IPS-18c (cell line): ENCODE measurements around the gene MSS51.
"Not testable (repeated sequence)": the region's sequence is repeated elsewhere in the genome, so short reads cannot be mapped to it uniquely, and the experiment has no call there.

Experiments used
- H3K4me3 ChIP-seq: 2 replicates; pipeline ENCODE4 v1.7.0; 2013; ENCODE audit warnings: low read depth, mild to moderate bottlenecking, low read length, moderate library complexity; ENCODE audit not compliant: insufficient read depth
- H3K9me3 ChIP-seq: one replicate; pipeline ENCODE4 v1.6.1; 2013; ENCODE audit warnings: mild to moderate bottlenecking, low read length, moderate library complexity; ENCODE audit not compliant: control insufficient read depth, insufficient read depth

Gene MSS51

GRCh38 chr10:73426318-73426717 lies 7.0 kb downstream of the MSS51 start:
- Histone ChIP-seq H3K4me3 (no peak overlapping the region), H3K9me3 (peaks cover 3% of the 10 kb centered on the region)

- peaks cover 3% of the 10 kb centered on the region for H3K9me3 ChIP-seq
- no peak overlapping the region for H3K4me3 ChIP-seq
Observed at GRCh38 chr10:73424478-73424877, 8.9 kb downstream of the MSS51 start.

- Histone ChIP-seq H3K9me3 (peaks cover 3% of the 10 kb centered on the region), H3K4me3 (no peak overlapping the region)
Observed at GRCh38 chr10:73423309-73423708, 10.1 kb downstream of the MSS51 start.

DNA sequence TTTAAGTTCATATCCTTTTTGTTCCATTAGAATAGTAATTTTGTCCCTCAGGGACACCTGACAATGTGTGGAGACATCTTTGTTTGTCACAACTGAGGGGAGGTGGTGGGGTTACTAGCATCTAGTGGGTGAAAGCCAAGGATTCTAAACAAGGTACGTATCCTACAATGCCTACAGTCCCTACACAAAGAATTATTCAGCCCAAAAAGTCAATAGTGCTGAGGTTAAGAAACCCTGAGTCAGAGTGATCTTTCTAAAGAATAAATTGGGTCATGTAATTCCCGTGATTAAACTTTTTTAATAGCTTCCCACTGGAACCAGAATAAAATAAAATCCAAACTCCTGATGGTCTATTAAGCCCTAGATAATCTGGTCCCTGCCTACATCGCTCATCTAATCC lies 16.8 kb downstream of the MSS51 start:
- H3K9me3 ChIP-seq: no peaks in the 10 kb centered on the region
- no peak overlapping the region for H3K4me3 ChIP-seq

GRCh38 chr10:73414230-73414945 lies 19.0 kb downstream of the MSS51 start:
- Histone ChIP-seq H3K4me3 (peak overlapping the region; percentile 99), H3K9me3 (no peaks in the 10 kb centered on the region)

DNA sequence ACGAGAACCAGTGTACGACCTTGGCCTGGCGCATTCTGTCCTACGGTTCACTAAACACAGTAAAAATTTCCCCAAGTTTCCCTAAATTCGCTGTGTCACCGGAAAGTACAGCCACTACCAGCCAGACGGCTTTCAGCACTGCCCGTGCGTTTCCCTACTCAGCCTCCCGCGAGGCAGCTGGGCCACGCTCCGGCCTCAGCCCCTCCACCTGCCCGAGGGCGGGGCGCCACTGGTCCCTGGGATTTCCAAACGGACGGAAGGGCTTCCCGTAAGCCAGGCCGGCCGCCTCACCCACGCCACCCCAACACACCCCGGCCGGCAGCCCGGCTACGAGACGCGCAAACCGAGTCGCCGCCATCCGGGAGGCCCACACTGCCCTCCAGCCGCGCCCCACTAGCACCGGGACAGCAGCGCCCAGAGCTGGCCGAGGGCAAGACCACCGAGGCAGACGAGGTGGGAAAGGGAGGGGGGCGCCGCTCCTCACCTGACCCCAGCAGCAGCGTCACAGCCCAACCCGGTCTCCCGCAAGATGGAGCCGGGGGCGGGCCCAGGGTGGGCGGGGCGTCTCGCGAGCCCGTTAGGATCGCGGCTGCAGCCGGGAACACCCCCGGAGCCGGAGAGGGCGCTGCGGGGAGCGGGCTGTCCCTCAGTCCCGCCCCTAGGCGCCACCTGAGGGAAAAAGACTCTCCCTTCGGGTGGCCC lies 19.7 kb downstream of the MSS51 start, which contains the start of gene ANXA7:
ANXA7 (minus strand) TSS at position 531 of the 702 bp plus-strand sequence. CDS start 13,202 bp downstream, outside the sequence.
- no peaks in the 10 kb centered on the region for H3K9me3 ChIP-seq
- peak within 1 kb of the TSS; percentile 99 for H3K4me3 ChIP-seq

DNA sequence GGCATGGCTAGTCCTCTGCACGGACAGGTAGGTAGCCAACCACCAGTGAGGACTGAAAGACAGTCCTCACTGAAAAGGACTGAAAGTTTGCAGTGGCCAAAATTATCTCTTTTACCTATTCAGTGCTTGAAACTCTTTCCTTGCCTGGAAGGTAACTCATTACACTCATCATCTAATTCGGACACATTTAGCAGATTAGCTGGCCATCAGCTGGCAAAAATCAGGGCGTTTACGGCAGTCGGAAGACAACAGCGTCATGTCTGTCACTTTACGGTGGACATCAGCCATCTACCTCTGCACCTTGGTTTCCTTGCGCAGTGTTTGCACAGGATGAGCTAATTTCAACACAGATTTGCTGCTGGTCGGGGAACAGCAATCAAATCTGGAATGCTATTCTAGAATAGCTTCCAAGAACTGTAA lies 20.2 kb downstream of the MSS51 start:
- no peaks in the 10 kb centered on the region for H3K9me3 ChIP-seq
- H3K4me3 ChIP-seq: peak overlapping the region; percentile 99

- Histone ChIP-seq H3K9me3 (no peaks in the 10 kb centered on the region), H3K4me3 (no peak overlapping the region)
Observed at GRCh38 chr10:73410897-73411296, 22.5 kb downstream of the MSS51 start.

- Histone ChIP-seq H3K4me3 (no peak overlapping the region), H3K9me3 (no peaks in the 10 kb centered on the region)
Observed at GRCh38 chr10:73408978-73409521, 24.3 kb downstream of the MSS51 start.

- Histone ChIP-seq H3K4me3 (no peak overlapping the region), H3K9me3 (no peaks in the 10 kb centered on the region)
Observed at GRCh38 chr10:73408061-73408460, 25.3 kb downstream of the MSS51 start.

- Histone ChIP-seq H3K4me3 (no peak overlapping the region), H3K9me3 (no peaks in the 10 kb centered on the region)
Observed at GRCh38 chr10:73407495-73407894, 25.9 kb downstream of the MSS51 start.

- H3K4me3 ChIP-seq: no peak overlapping the region
- H3K9me3 ChIP-seq: no peaks in the 10 kb centered on the region
Observed at GRCh38 chr10:73406846-73407245, 26.5 kb downstream of the MSS51 start.

DNA sequence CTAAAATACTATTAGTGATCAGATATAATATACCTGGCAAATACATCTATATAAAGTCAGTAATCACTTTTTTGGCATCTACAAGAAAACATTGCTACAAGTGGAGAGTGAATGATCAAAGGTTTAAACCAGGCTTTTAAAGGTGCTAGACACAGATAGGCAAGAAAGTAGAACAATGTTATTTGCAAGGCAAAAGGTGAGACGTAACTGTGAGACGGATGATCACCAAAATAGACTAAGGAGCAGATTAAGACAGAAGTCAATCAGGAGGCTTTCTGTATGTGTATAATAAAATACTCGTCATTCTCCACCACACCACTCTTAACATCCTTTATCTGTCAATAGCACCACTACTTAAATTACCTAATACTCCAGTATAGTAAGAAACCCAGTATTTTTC lies 27.8 kb downstream of the MSS51 start:
- Histone ChIP-seq H3K9me3 (no peaks in the 10 kb centered on the region), H3K4me3 (no peak overlapping the region)

GRCh38 chr10:73404690-73405089 lies 28.7 kb downstream of the MSS51 start:
- Histone ChIP-seq H3K9me3 (no peaks in the 10 kb centered on the region), H3K4me3 (no peak overlapping the region)

DNA sequence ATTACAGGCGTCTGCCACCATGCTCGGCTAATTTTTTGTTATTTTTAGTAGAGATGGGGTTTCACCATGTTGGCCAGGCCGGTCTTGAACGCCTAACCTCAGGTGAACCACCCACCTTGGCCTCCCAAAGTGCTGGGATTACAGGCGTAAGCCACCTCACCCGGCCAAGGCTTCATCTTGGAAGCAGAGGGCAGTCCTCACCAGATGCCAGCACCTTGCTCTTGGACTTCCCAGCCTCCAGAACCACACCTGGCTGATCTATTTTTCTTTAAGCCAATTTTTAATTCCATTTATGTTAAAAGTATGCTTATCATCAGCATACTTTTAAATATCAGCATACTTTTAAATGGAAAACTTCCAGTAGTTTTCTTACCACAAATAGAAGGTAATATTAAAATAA lies 31.7 kb downstream of the MSS51 start:
- no peak overlapping the region for H3K4me3 ChIP-seq

DNA sequence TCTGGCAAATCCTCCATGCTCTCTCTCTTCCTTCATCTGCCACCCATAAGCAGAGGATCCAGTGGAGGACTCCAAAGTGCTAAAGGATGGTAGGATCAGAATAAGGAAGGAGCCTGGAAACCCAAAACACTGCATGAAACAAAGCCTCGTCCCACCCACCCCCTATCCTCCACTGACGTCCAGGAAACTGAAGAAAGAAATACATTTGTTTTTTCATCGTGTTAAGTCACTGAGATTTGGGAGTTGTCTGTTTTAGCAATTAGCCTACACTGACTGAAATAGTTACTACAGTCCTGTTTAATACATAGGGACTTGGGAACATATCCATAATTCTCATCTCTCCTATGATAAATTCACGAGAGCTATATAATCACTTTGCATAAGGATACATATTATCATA lies 34.3 kb downstream of the MSS51 start:
- H3K9me3 ChIP-seq: no peaks in the 10 kb centered on the region
- H3K4me3 ChIP-seq: no peak overlapping the region

More for the DNA sequence above, 31.7 kb downstream of the MSS51 start:
- no peaks in the 10 kb centered on the region for H3K9me3 ChIP-seq

DNA sequence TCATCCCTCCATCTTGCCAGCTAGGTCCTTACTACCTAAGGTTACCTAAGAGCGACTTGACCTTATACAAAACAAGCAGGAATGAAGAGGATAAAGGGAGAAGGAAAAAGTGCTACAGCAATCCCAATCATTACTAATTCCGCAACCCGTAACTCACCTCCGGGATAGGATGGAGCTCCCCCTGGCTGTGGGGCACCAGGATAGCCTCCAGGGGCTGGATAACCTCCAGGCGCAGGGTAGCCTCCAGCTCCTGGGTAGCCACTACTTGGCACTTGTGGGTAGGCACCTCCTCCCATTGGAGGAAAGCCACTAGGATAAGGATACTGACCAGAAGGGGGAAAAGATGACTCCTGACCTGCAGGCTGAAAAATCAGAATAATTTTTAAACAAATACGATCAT lies 35.3 kb downstream of the MSS51 start:
- H3K4me3 ChIP-seq: no peak overlapping the region
- H3K9me3 ChIP-seq: no peaks in the 10 kb centered on the region

GRCh38 chr10:73394325-73394724 lies 39.0 kb downstream of the MSS51 start:
- not testable (repeated sequence) for H3K4me3 ChIP-seq, H3K9me3 ChIP-seq
